ENCODE results near the gene DPP4. TPM values are rescaled to one million over a fixed set of nuclear protein-coding genes. Genes with fewer than 3 reads are reported as not detected.

DPP4 gene
- 41.2 and 56.7 TPM in 2 replicates for total RNA-seq

DNA sequence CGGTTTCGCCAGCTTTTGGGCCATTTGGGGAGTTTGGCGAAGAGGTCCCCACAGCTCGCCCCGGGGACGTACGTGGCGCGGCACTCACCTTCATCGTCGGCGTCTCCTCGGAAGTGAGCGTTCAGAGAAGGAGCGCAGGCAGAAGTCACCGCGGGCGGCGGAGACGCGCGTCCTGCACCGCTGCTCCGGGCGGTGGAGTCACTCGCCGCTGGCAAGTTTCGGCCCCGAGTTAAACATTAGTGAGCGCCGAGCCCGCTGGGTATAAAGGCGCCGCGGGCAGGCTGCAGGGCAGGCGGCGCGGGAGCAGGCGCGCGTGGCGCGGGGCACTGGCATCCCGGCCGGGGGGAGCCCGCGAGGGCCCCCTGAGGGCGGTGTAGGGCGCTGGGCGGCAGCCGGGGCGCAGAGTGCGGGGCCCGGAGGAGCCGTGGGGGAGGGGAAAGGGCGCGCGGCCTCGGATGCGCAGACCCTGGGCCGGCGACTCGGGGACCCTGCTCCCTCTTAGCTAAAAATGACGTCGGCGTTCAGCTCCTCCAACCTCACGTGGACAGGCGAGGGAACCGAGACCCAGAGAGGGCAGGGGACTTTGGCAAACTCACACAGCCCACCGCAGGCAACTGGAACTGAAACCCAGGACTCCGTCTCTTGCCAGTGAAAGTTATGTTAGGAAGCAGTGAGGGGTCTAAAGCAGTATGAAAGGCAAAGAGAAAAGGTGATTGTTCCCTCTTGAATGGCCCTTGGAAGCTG is at the start of gene DPP4:
Gene DPP4, minus strand, starts transcription at position 328 of the 744 bp plus-strand sequence. Its CDS starts 234 bp downstream, at position 94.

Small RNAs within 50 kb of the gene (small RNA-seq; reads per million reads assigned to genes)
- gene TIMM8AP1: not detected

Other genes with a start within 250 kb of the DPP4 start
- gene GCG, start 78.0 kb upstream of the DPP4 start, total RNA-seq: not detected in 2 replicates
- 195 and 205 TPM in 2 replicates for gene FAP, start 169.2 kb upstream of the DPP4 start, total RNA-seq
- gene IFIH1, start 244.5 kb upstream of the DPP4 start, total RNA-seq: 9.7 and 14.6 TPM in 2 replicates

Measured in hair follicle dermal papilla cell (primary cell).